OCI-LY3 (cell line): ENCODE measurements around the gene ZNF692.

ENCODE experiments used
- H2AFZ ChIP-seq: fragments of 200-600, 300-600 bp; shearing (Covaris generic); 2 replicates; pipeline ENCODE4 v1.6.0; 2014; ENCODE audit warnings: antibody characterized with exemption, low read depth, low read length
- H3K27ac ChIP-seq: fragments of 200-600, 300-600 bp; sonication (generic); 2 replicates; pipeline ENCODE4 v1.5.1; 2014; ENCODE audit warnings: mild to moderate bottlenecking, low read length, moderate library complexity, mixed read lengths
- H3K27me3 ChIP-seq: fragments of 200-600, 300-600 bp; sonication (generic); 2 replicates; pipeline ENCODE4 v1.6.1; 2014; ENCODE audit warnings: low read depth, low read length, mixed read lengths
- H3K36me3 ChIP-seq: fragments of 200-600, 300-600 bp; sonication (generic); replicated peaks from 2 replicates; pipeline ENCODE3; 2014; ENCODE audit warnings: low read depth, low read length, mixed read lengths
- H3K4me1 ChIP-seq: fragments of 300-600, 200-600 bp; sonication (generic); 2 replicates; pipeline ENCODE4 v1.6.1; 2014; ENCODE audit warnings: low read length, mixed read lengths
- H3K4me2 ChIP-seq: fragments of 200-600, 300-600 bp; sonication (generic); 2 replicates; pipeline ENCODE4 v1.6.1; 2014; ENCODE audit warnings: low read length, mixed read lengths
- H3K4me3 ChIP-seq: fragments of 300-600, 200-600 bp; sonication (generic); 2 replicates; pipeline ENCODE4 v1.5.1; 2014; ENCODE audit warnings: antibody characterized with exemption, mild to moderate bottlenecking, low read length, moderate library complexity
- H3K79me2 ChIP-seq: fragments of 300-600, 200-600 bp; shearing (Covaris generic); 2 replicates; pipeline ENCODE4 v1.6.1; 2014; ENCODE audit warnings: mild to moderate bottlenecking, low read length, mixed read lengths
- H3K9ac ChIP-seq: fragments of 300-600, 200-600 bp; shearing (Covaris generic); 2 replicates; pipeline ENCODE4 v1.6.0; 2014; ENCODE audit warnings: mild to moderate bottlenecking, low read length, moderate library complexity
- H3K9me3 ChIP-seq: fragments of 200-600, 300-600 bp; shearing (Covaris generic); 2 replicates; pipeline ENCODE4 v1.6.1; 2014; ENCODE audit warnings: low read length, mixed read lengths; ENCODE audit not compliant: insufficient read depth
- H4K20me1 ChIP-seq: fragments of 200-600, 300-600 bp; sonication (generic); 2 replicates; pipeline ENCODE4 v1.6.1; 2016; ENCODE audit warnings: low read length, mixed read lengths; ENCODE audit not compliant: insufficient read depth
- CTCF ChIP-seq: fragments of 200-600, 300-600 bp; sonication (generic); IDR thresholded peaks from 2 replicates; pipeline ENCODE4 v1.5.1; 2014; ENCODE audit warnings: antibody characterized with exemption, low read length, low read depth
- EZH2phosphoT487 ChIP-seq: fragments of 200-600 bp; shearing (Covaris generic); IDR thresholded peaks from 2 replicates; pipeline ENCODE4 v1.6.1; 2018; ENCODE audit warnings: antibody characterized with exemption, mixed run types, low read depth

The ZNF692 gene

DNA sequence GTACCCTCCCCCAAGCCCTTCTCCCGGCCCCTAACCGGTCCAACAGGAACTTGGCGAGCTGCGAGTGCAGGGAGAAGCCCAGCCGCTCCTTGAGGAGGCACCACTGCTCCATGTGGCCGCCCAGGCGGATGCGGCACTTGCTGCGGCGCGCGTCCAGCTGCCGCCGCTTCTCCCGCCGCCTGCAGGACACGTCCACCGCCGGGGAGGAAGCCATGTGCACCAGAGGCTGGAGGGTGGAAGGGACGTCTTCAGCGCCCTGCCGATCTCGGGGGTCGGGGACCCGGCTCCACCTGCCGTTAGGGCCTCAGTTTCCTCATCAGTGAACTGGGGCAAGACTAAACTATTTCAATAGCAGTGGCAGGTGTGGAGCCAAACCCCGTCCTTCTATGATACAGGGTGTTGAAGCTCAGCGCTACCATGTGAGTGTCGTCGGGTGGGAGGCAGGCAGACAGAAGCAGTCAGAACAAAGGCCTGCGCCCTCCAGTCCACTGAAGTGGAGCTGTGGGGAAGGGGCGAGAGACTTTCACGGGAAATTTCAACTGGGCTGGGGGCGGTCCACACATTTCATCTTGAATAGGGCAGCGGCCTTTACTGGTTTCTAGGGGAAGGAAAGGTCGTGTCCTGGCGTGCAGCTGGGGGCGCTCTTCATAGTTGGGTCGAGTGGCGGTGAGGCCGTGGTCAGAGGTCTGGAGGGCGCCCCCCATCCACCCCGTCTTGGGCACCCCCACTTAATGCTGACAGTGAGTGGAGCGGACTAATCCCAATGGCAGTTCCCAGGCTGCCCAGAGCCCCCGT, 592 bp downstream of the ZNF692 start:
- Histone ChIP-seq H4K20me1 (no peaks in the 10 kb centered on the region), H3K4me3 (peak overlapping the region; percentile 96), H3K36me3 (peaks cover 31% of the 10 kb centered on the region), H3K9ac (peak overlapping the region; percentile 99), H3K79me2 (peaks cover 25% of the 10 kb centered on the region), H3K4me2 (peak overlapping the region; percentile 100), H3K9me3 (no peaks in the 10 kb centered on the region), H3K27ac (peak overlapping the region; percentile 80), H3K4me1 (peaks cover 29% of the 10 kb centered on the region), H3K27me3 (peaks cover 6% of the 10 kb centered on the region; the same call in 1 of the 2 replicates), H2AFZ (peak overlapping the region; percentile 70; the same call in 1 of the 2 replicates)
- peak; percentile 74 for TF ChIP-seq CTCF
- TF ChIP-seq EZH2phosphoT487: no peak

- peaks cover 6% of the 10 kb centered on the region; the same call in 1 of the 2 replicates for H3K27me3 ChIP-seq
- H3K36me3 ChIP-seq: peaks cover 35% of the 10 kb centered on the region
- peak overlapping the region; percentile 99 for H3K9ac ChIP-seq
- peaks cover 25% of the 10 kb centered on the region for H3K79me2 ChIP-seq
- H3K27ac ChIP-seq: peak overlapping the region; percentile 80
- H3K4me2 ChIP-seq: peak overlapping the region; percentile 100
- TF ChIP-seq EZH2phosphoT487 (no peak), CTCF (no peak)
- H3K4me1 ChIP-seq: peaks cover 34% of the 10 kb centered on the region
- H4K20me1 ChIP-seq: no peaks in the 10 kb centered on the region
- no peaks in the 10 kb centered on the region for H3K9me3 ChIP-seq
- peak overlapping the region; percentile 96 for H3K4me3 ChIP-seq
- peak overlapping the region; percentile 70; the same call in 1 of the 2 replicates for H2AFZ ChIP-seq
Measured at GRCh38 chr1:248857749-248858095, 1.2 kb downstream of the ZNF692 start.

DNA sequence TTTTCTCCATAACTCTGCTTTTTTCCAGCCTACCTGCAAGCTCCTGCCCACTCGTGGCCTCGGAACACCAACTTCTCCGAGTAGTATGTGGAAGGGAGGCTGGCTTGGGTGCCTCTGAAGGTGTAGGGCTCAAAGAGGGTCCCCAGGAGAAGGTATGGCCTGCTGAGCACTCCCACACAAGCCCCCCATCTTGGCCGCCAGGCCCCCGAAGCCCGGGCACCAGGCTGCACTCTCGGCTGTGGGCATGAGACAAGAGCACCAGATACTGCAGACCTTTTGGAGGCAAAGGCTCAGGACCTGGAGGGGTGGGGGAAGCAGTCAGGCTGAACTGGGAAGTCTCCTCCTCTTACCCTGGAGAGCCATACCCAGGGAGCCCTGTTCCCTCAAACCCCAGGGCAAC, 1.7 kb downstream of the ZNF692 start:
- peaks cover 34% of the 10 kb centered on the region for H3K4me1 ChIP-seq
- peak overlapping the region; percentile 80; the same call in 1 of the 2 replicates for H3K27ac ChIP-seq
- peak overlapping the region; percentile 100 for H3K4me2 ChIP-seq

More for the DNA sequence above, 1.7 kb downstream of the ZNF692 start:
- Histone ChIP-seq H2AFZ (no peak overlapping the region), H3K9me3 (no peaks in the 10 kb centered on the region), H3K36me3 (peaks cover 38% of the 10 kb centered on the region), H3K27me3 (peaks cover 2% of the 10 kb centered on the region; the same call in 1 of the 2 replicates), H3K9ac (peak overlapping the region; percentile 99), H4K20me1 (no peaks in the 10 kb centered on the region), H3K79me2 (peaks cover 28% of the 10 kb centered on the region), H3K4me3 (peak overlapping the region; percentile 96)
- no peak for TF ChIP-seq EZH2phosphoT487
- no peak for TF ChIP-seq CTCF
